ENCODE data around the gene SLC2A2.
A peak's percentile ranks its signal among the peaks of the same experiment; 100 is the strongest.

The SLC2A2 gene

GRCh38 chr3:171026597-171027293, at the start of gene SLC2A2:
TSS of gene SLC2A2 (minus strand) at chr3:171026720. CDS start at chr3:171026670, 50 bp downstream.
- no peak within 1 kb of the TSS for H3K9ac ChIP-seq (ENCODE audit: low read depth, low read length)
- H3K9me3 ChIP-seq (ENCODE audit: control insufficient read depth, insufficient read depth, low read length) = no peaks in the 10 kb centered on the region

GRCh38 chr3:171072432-171072831, 45.9 kb upstream of the SLC2A2 start:
- H3K4me1 ChIP-seq (ENCODE audit: control insufficient read depth, insufficient read depth, low read length) = no peaks in the 10 kb centered on the region
- no peaks in the 10 kb centered on the region for H3K36me3 ChIP-seq (ENCODE audit: control insufficient read depth, insufficient read depth, low read length)

More at GRCh38 chr3:171026597-171027293, at the start of gene SLC2A2:
- Histone ChIP-seq H3K36me3 (ENCODE audit: control insufficient read depth, insufficient read depth, low read length) (no peaks in the 10 kb centered on the region), H3K4me3 (ENCODE audit: low read depth, low read length) (no peak within 1 kb of the TSS), H3K4me1 (ENCODE audit: control insufficient read depth, insufficient read depth, low read length) (peaks cover 7% of the 10 kb centered on the region; the same call in 1 of the 2 replicates), H3K27ac (ENCODE audit: low read depth, low read length) (no peak within 1 kb of the TSS), H3K27me3 (ENCODE audit: control insufficient read depth, insufficient read depth, low read length) (peaks cover 30% of the 10 kb centered on the region)

GRCh38 chr3:171068658-171069057, 42.1 kb upstream of the SLC2A2 start:
- H3K36me3 ChIP-seq (ENCODE audit: control insufficient read depth, insufficient read depth, low read length) = no peaks in the 10 kb centered on the region
- no peaks in the 10 kb centered on the region for H3K9me3 ChIP-seq (ENCODE audit: control insufficient read depth, insufficient read depth, low read length)

More at GRCh38 chr3:171072432-171072831, 45.9 kb upstream of the SLC2A2 start:
- Histone ChIP-seq H3K4me3 (ENCODE audit: low read depth, low read length) (no peak overlapping the region), H3K9ac (ENCODE audit: low read depth, low read length) (no peak overlapping the region), H3K27ac (ENCODE audit: low read depth, low read length) (no peak overlapping the region), H3K27me3 (ENCODE audit: control insufficient read depth, insufficient read depth, low read length) (no peaks in the 10 kb centered on the region), H3K9me3 (ENCODE audit: control insufficient read depth, insufficient read depth, low read length) (no peaks in the 10 kb centered on the region)

GRCh38 chr3:171066206-171066605, 39.7 kb upstream of the SLC2A2 start:
- no peak overlapping the region for H3K9ac ChIP-seq (ENCODE audit: low read depth, low read length)
- H3K4me3 ChIP-seq (ENCODE audit: low read depth, low read length) = no peak overlapping the region
- H3K36me3 ChIP-seq (ENCODE audit: control insufficient read depth, insufficient read depth, low read length) = no peaks in the 10 kb centered on the region
- H3K9me3 ChIP-seq (ENCODE audit: control insufficient read depth, insufficient read depth, low read length) = no peaks in the 10 kb centered on the region
- H3K27me3 ChIP-seq (ENCODE audit: control insufficient read depth, insufficient read depth, low read length) = no peaks in the 10 kb centered on the region
- H3K4me1 ChIP-seq (ENCODE audit: control insufficient read depth, insufficient read depth, low read length) = peaks cover 13% of the 10 kb centered on the region
- no peak overlapping the region for H3K27ac ChIP-seq (ENCODE audit: low read depth, low read length)

More at GRCh38 chr3:171068658-171069057, 42.1 kb upstream of the SLC2A2 start:
- no peaks in the 10 kb centered on the region for H3K27me3 ChIP-seq (ENCODE audit: control insufficient read depth, insufficient read depth, low read length)
- H3K9ac ChIP-seq (ENCODE audit: low read depth, low read length) = no peak overlapping the region
- H3K4me1 ChIP-seq (ENCODE audit: control insufficient read depth, insufficient read depth, low read length) = no peaks in the 10 kb centered on the region
- no peak overlapping the region for H3K27ac ChIP-seq (ENCODE audit: low read depth, low read length)
- H3K4me3 ChIP-seq (ENCODE audit: low read depth, low read length) = no peak overlapping the region

- Histone ChIP-seq H3K36me3 (ENCODE audit: control insufficient read depth, insufficient read depth, low read length) (no peaks in the 10 kb centered on the region), H3K9ac (ENCODE audit: low read depth, low read length) (no peak overlapping the region), H3K27me3 (ENCODE audit: control insufficient read depth, insufficient read depth, low read length) (no peaks in the 10 kb centered on the region), H3K4me3 (ENCODE audit: low read depth, low read length) (no peak overlapping the region), H3K27ac (ENCODE audit: low read depth, low read length) (no peak overlapping the region), H3K4me1 (ENCODE audit: control insufficient read depth, insufficient read depth, low read length) (peaks cover 18% of the 10 kb centered on the region), H3K9me3 (ENCODE audit: control insufficient read depth, insufficient read depth, low read length) (no peaks in the 10 kb centered on the region)
These were observed 39.2 kb upstream of the SLC2A2 start for GRCh38 chr3:171065732-171066131.

- Histone ChIP-seq H3K27me3 (ENCODE audit: control insufficient read depth, insufficient read depth, low read length) (no peaks in the 10 kb centered on the region), H3K4me3 (ENCODE audit: low read depth, low read length) (no peak overlapping the region), H3K27ac (ENCODE audit: low read depth, low read length) (no peak overlapping the region)
These were observed 37.9 kb upstream of the SLC2A2 start for GRCh38 chr3:171064461-171064860.

GRCh38 chr3:171061749-171062148, 35.2 kb upstream of the SLC2A2 start:
- Histone ChIP-seq H3K9ac (ENCODE audit: low read depth, low read length) (no peak overlapping the region), H3K27me3 (ENCODE audit: control insufficient read depth, insufficient read depth, low read length) (no peaks in the 10 kb centered on the region), H3K4me3 (ENCODE audit: low read depth, low read length) (0 out of 2 replicates have a peak overlapping the region, but pooled peaks have one; percentile 10), H3K27ac (ENCODE audit: low read depth, low read length) (no peak overlapping the region), H3K36me3 (ENCODE audit: control insufficient read depth, insufficient read depth, low read length) (no peaks in the 10 kb centered on the region), H3K4me1 (ENCODE audit: control insufficient read depth, insufficient read depth, low read length) (peaks cover 18% of the 10 kb centered on the region), H3K9me3 (ENCODE audit: control insufficient read depth, insufficient read depth, low read length) (no peaks in the 10 kb centered on the region)

More at GRCh38 chr3:171064461-171064860, 37.9 kb upstream of the SLC2A2 start:
- Histone ChIP-seq H3K9ac (ENCODE audit: low read depth, low read length) (no peak overlapping the region), H3K36me3 (ENCODE audit: control insufficient read depth, insufficient read depth, low read length) (no peaks in the 10 kb centered on the region), H3K4me1 (ENCODE audit: control insufficient read depth, insufficient read depth, low read length) (peaks cover 18% of the 10 kb centered on the region), H3K9me3 (ENCODE audit: control insufficient read depth, insufficient read depth, low read length) (no peaks in the 10 kb centered on the region)

GRCh38 chr3:171059978-171060377, 33.5 kb upstream of the SLC2A2 start:
- Histone ChIP-seq H3K27me3 (ENCODE audit: control insufficient read depth, insufficient read depth, low read length) (no peaks in the 10 kb centered on the region), H3K9me3 (ENCODE audit: control insufficient read depth, insufficient read depth, low read length) (no peaks in the 10 kb centered on the region), H3K4me1 (ENCODE audit: control insufficient read depth, insufficient read depth, low read length) (peaks cover 18% of the 10 kb centered on the region), H3K9ac (ENCODE audit: low read depth, low read length) (no peak overlapping the region), H3K27ac (ENCODE audit: low read depth, low read length) (no peak overlapping the region), H3K36me3 (ENCODE audit: control insufficient read depth, insufficient read depth, low read length) (no peaks in the 10 kb centered on the region), H3K4me3 (ENCODE audit: low read depth, low read length) (no peak overlapping the region)

GRCh38 chr3:171058873-171059603, 32.5 kb upstream of the SLC2A2 start:
- Histone ChIP-seq H3K9me3 (ENCODE audit: control insufficient read depth, insufficient read depth, low read length) (no peaks in the 10 kb centered on the region), H3K27me3 (ENCODE audit: control insufficient read depth, insufficient read depth, low read length) (no peaks in the 10 kb centered on the region), H3K27ac (ENCODE audit: low read depth, low read length) (no peak overlapping the region), H3K9ac (ENCODE audit: low read depth, low read length) (no peak overlapping the region), H3K36me3 (ENCODE audit: control insufficient read depth, insufficient read depth, low read length) (no peaks in the 10 kb centered on the region), H3K4me1 (ENCODE audit: control insufficient read depth, insufficient read depth, low read length) (peaks cover 18% of the 10 kb centered on the region), H3K4me3 (ENCODE audit: low read depth, low read length) (no peak overlapping the region)

GRCh38 chr3:171058058-171058457, 31.5 kb upstream of the SLC2A2 start:
- H3K4me3 ChIP-seq (ENCODE audit: low read depth, low read length) = no peak overlapping the region
- H3K9ac ChIP-seq (ENCODE audit: low read depth, low read length) = no peak overlapping the region
- H3K27me3 ChIP-seq (ENCODE audit: control insufficient read depth, insufficient read depth, low read length) = no peaks in the 10 kb centered on the region
- H3K9me3 ChIP-seq (ENCODE audit: control insufficient read depth, insufficient read depth, low read length) = no peaks in the 10 kb centered on the region
- H3K27ac ChIP-seq (ENCODE audit: low read depth, low read length) = no peak overlapping the region
- H3K36me3 ChIP-seq (ENCODE audit: control insufficient read depth, insufficient read depth, low read length) = no peaks in the 10 kb centered on the region
- H3K4me1 ChIP-seq (ENCODE audit: control insufficient read depth, insufficient read depth, low read length) = peaks cover 18% of the 10 kb centered on the region

- no peak overlapping the region for H3K9ac ChIP-seq (ENCODE audit: low read depth, low read length)
- no peak overlapping the region for H3K27ac ChIP-seq (ENCODE audit: low read depth, low read length)
These were observed 30.6 kb upstream of the SLC2A2 start for GRCh38 chr3:171057072-171057471.

More at GRCh38 chr3:171057072-171057471, 30.6 kb upstream of the SLC2A2 start:
- H3K27me3 ChIP-seq (ENCODE audit: control insufficient read depth, insufficient read depth, low read length) = no peaks in the 10 kb centered on the region
- no peaks in the 10 kb centered on the region for H3K9me3 ChIP-seq (ENCODE audit: control insufficient read depth, insufficient read depth, low read length)
- H3K4me1 ChIP-seq (ENCODE audit: control insufficient read depth, insufficient read depth, low read length) = peaks cover 13% of the 10 kb centered on the region
- no peaks in the 10 kb centered on the region for H3K36me3 ChIP-seq (ENCODE audit: control insufficient read depth, insufficient read depth, low read length)
- no peak overlapping the region for H3K4me3 ChIP-seq (ENCODE audit: low read depth, low read length)

Data from HUES48 (cell line).